Endothelial cell of umbilical vein (primary cell): ENCODE measurements around the gene CASP2. TPM values are rescaled to one million over a fixed set of nuclear protein-coding genes. Genes with fewer than 3 reads are reported as not detected.

ENCODE experiments used
- BruUV-seq: library from RNA; stranded (reverse); fragments of 400-500 nt; replicated peaks from 2 replicates; lab custom pipeline; 2021; lab: Mats Ljungman, UMichigan
- CTCF ChIA-PET: fragments of 300-600, 350-600 bp; sonication (Branson Sonifier 250); formaldehyde crosslinking; loops from one replicate; lab custom pipeline; 2021; ENCODE audit warnings: antibody characterized with exemption, inconsistent platforms; lab: Charles Lee
- POLR2A ChIA-PET: fragments of 300-600, 350-600 bp; sonication (Branson Sonifier 250); formaldehyde crosslinking; loops from one replicate; lab custom pipeline; 2021; ENCODE audit warnings: antibody characterized with exemption, inconsistent platforms; lab: Charles Lee
- DNase-seq: peaks from one replicate; pipeline ENCODE4 v3.0.0-alpha.2; 2011; ENCODE audit warnings: low read depth, low spot score
- FAIRE-seq: peaks from 2 replicates; lab custom pipeline; 2011; peaks lifted over from hg19 to GRCh38; lab: Jason Lieb, UNC
- H2AFZ ChIP-seq: 2 replicates; pipeline ENCODE4 v1.6.0; 2012; ENCODE audit warnings: low read depth, low read length, control low read depth, inconsistent platforms
- H3K27ac ChIP-seq: 2 replicates; pipeline ENCODE4 v1.5.1; 2011; ENCODE audit warnings: low read depth, mild to moderate bottlenecking, control low read depth, low read length, moderate library complexity; ENCODE audit not compliant: insufficient read depth
- H3K27me3 ChIP-seq, 2 experiments: 2 replicates each; pipeline versions ENCODE4 v1.6.0 to v1.6.1; 2011; ENCODE audit warnings: low read length in 2 of 2, mixed read lengths in 1 of 2; ENCODE audit not compliant: control insufficient read depth in 2 of 2, insufficient read depth in 2 of 2
- H3K36me3 ChIP-seq, 2 experiments: 2 replicates in 1 of 2; 3 replicates in 1 of 2; pipeline ENCODE4 v1.5.1; 2011; ENCODE audit warnings: low read length in 2 of 2, mild to moderate bottlenecking in 1 of 2, moderate library complexity in 1 of 2; ENCODE audit not compliant: control insufficient read depth in 2 of 2, insufficient read depth in 2 of 2; ENCODE audit errors: extremely low read depth in 1 of 2
- H3K4me1 ChIP-seq: 3 replicates; pipeline ENCODE4 v1.5.1; 2011; ENCODE audit warnings: mild to moderate bottlenecking, low read length; ENCODE audit not compliant: control insufficient read depth, insufficient read depth; ENCODE audit errors: extremely low read depth
- H3K4me2 ChIP-seq: 2 replicates; pipeline ENCODE4 v1.6.1; 2011; ENCODE audit warnings: low read length, control low read depth, mixed read lengths; ENCODE audit not compliant: insufficient read depth
- H3K4me3 ChIP-seq, 3 experiments: fragments of 200-600 bp in 1 of 3; sonication (generic), shearing (Covaris generic) in 1 of 3; replicated peaks in 1 of 3; 2 replicates each; pipeline ENCODE4 v1.5.1; 2011 to 2016; ENCODE audit warnings: control low read depth in 3 of 3, low read length in 3 of 3, mild to moderate bottlenecking in 2 of 3, inconsistent platforms in 1 of 3, low read depth in 1 of 3, moderate library complexity in 1 of 3; ENCODE audit not compliant: insufficient read depth in 1 of 3
- H3K79me2 ChIP-seq: 2 replicates; pipeline ENCODE4 v1.6.0; 2012; ENCODE audit warnings: low read length, inconsistent platforms; ENCODE audit not compliant: control insufficient read depth, insufficient read depth
- H3K9ac ChIP-seq: replicated peaks from 2 replicates; pipeline ENCODE3; 2011; ENCODE audit warnings: low read length, control low read depth; ENCODE audit not compliant: insufficient read depth; ENCODE audit errors: extremely low read depth
- H3K9me1 ChIP-seq: replicated peaks from 3 replicates; pipeline ENCODE4 v1.6.0; 2011; ENCODE audit warnings: mild to moderate bottlenecking, low read length; ENCODE audit not compliant: control insufficient read depth, insufficient read depth; ENCODE audit errors: extremely low read depth
- H3K9me3 ChIP-seq: replicated peaks from 2 replicates; pipeline ENCODE4 v1.5.1; 2012; ENCODE audit warnings: low read length, inconsistent platforms; ENCODE audit not compliant: control insufficient read depth, insufficient read depth
- H4K20me1 ChIP-seq: replicated peaks from 2 replicates; pipeline ENCODE3; 2011; ENCODE audit warnings: mild to moderate bottlenecking, low read length; ENCODE audit not compliant: control insufficient read depth, insufficient read depth; ENCODE audit errors: extremely low read depth
- CTCF ChIP-seq, 2 donors: IDR thresholded peaks; 1 replicate in 1 of 2; 2 replicates in 1 of 2; pipeline ENCODE4 v1.5.1; 2011; ENCODE audit warnings: low read length in 2 of 2, mild to moderate bottlenecking in 2 of 2, moderate library complexity in 2 of 2, control low read depth in 1 of 2, inconsistent platforms in 1 of 2, low read depth in 1 of 2; ENCODE audit not compliant: insufficient read depth in 1 of 2; ENCODE audit errors: extremely low read depth in 1 of 2
- EZH2 ChIP-seq: IDR thresholded peaks from 2 replicates; pipeline ENCODE4 v1.6.1; 2012; ENCODE audit warnings: borderline replicate concordance, low read depth, mild to moderate bottlenecking, moderate library complexity, low read length, inconsistent platforms; ENCODE audit not compliant: severe bottlenecking
- FOS ChIP-seq: IDR thresholded peaks from 2 replicates; pipeline ENCODE4 v1.6.1; 2011; ENCODE audit warnings: mild to moderate bottlenecking, low read length, moderate library complexity, borderline replicate concordance; ENCODE audit not compliant: insufficient read depth
- GATA2 ChIP-seq: IDR thresholded peaks from 2 replicates; pipeline ENCODE4 v1.7.0; 2011; ENCODE audit warnings: low read depth, mild to moderate bottlenecking, moderate library complexity, mixed read lengths, low read length; ENCODE audit not compliant: insufficient read length, insufficient read depth
- JUN ChIP-seq: IDR thresholded peaks from 2 replicates; pipeline ENCODE4 v1.6.1; 2011; ENCODE audit warnings: borderline replicate concordance, low read depth; ENCODE audit not compliant: insufficient read length, insufficient read depth
- MAX ChIP-seq: IDR thresholded peaks from 2 replicates; pipeline ENCODE4 v1.6.1; 2011; ENCODE audit not compliant: insufficient read depth, insufficient read length
- MYC ChIP-seq: IDR thresholded peaks from one replicate; pipeline ENCODE4 v1.6.1; 2011; ENCODE audit warnings: mild to moderate bottlenecking, low read depth, low read length
- POLR2A ChIP-seq: IDR thresholded peaks from 2 replicates; pipeline ENCODE4 v1.6.1; 2012; ENCODE audit warnings: low read depth, mild to moderate bottlenecking, control low read depth, low read length
- POLR2AphosphoS5 ChIP-seq: IDR thresholded peaks from 2 replicates; pipeline ENCODE4 v1.6.1; 2012; ENCODE audit warnings: low read depth, mild to moderate bottlenecking, control low read depth, low read length, moderate library complexity; ENCODE audit not compliant: insufficient read depth
- dilution Hi-C: fragments of 300-500 bp; cut with MboI; formaldehyde crosslinking; loops from one replicate; pipeline ENCODE4 v1.15.0; 2019; ENCODE audit warnings: low sequenced_read_pairs; ENCODE audit not compliant: extremely low pct_ligation_motif_present
- intact Hi-C: fragments of 100-400 bp; cut with micrococcal nuclease; formaldehyde crosslinking; loops from one replicate; pipeline ENCODE4 v1.10.0; 2022
- polyA plus RNA-seq, 4 experiments: library from polyadenylated mRNA; depleted of rRNA in 3 of 4; stranded (reverse) in 3 of 4; unstranded in 1 of 4; fragments of >200 nt; gene quantifications; 2 replicates each; pipeline versions ENCODE4 v1.2.1 to v1.2.3, GENCODE V29; 2011 to 2012; ENCODE audit warnings: missing spikeins in 1 of 4
- total RNA-seq: library from RNA; stranded (reverse); gene quantifications from 2 replicates; pipeline ENCODE4 v1.2.3, GENCODE V29; 2021

The CASP2 gene
- total and polyA plus RNA-seq, 2 donors (not counting 3 experiments of a cell fraction or from before 2014, with no cell fraction given): 36.3 to 57.9 TPM

GRCh38 chr7:143300959-143301935, 13.1 kb downstream of the CASP2 start:
- DNase-seq: no peak
- Histone ChIP-seq H3K4me3 (no peak overlapping the region), H2AFZ (no peak overlapping the region), H3K27me3 (no peaks in the 10 kb centered on the region), H3K36me3 (peaks cover 33 to 61% of the 10 kb centered on the region in 2 experiments), H4K20me1 (no peaks in the 10 kb centered on the region), H3K27ac (no peak overlapping the region), H3K4me1 (peaks cover 10% of the 10 kb centered on the region), H3K4me2 (no peak overlapping the region), H3K79me2 (peaks cover 14% of the 10 kb centered on the region), H3K9me1 (no peaks in the 10 kb centered on the region), H3K9me3 (no peaks in the 10 kb centered on the region), H3K9ac (no peak overlapping the region)
- BruUV-seq: no TSS peak
- FAIRE-seq: no peak
- ChIA-PET POLR2A (interaction anchor here (1.0 to 1.4 kb wide), 2 partner anchors 79 to 81 kb away, joined by 4 read pairs; no protein-coding TSS in a partner anchor), CTCF (interaction anchor here (0.8 to 1.3 kb wide), 3 partner anchors 13 to 61 kb away, joined by 3 to 5 read pairs (median 3); partner anchors contain the start of gene CASP2)
- TF ChIP-seq POLR2AphosphoS5 (no peak), POLR2A (no peak), MAX (no peak), EZH2 (no peak), FOS (no peak), CTCF (IDR thresholded peaks at IDR 0.05; ENCODE audit: extremely low read depth in 1 of 2, insufficient read depth in 1 of 2, low read depth in 1 of 2, low read length in 2 of 2) (no peak), GATA2 (no peak), MYC (no peak), JUN (no peak)
- dilution Hi-C loops: no loop called here
- intact Hi-C loops: loop anchor here (1.0 kb wide), 1 partner anchor 61 kb away; no protein-coding TSS in a partner anchor
